ENCODE data around the gene CRYZ. TPM values are rescaled to one million over a fixed set of nuclear protein-coding genes. Genes with fewer than 3 reads are reported as not detected.

CRYZ gene
- total RNA-seq, 1 donor from 2014 or later = 6.7 TPM

- no peak for TF ChIP-seq CTCF (IDR thresholded peaks at IDR 0.05)
- no peaks in the 10 kb centered on the region for H3K27me3 Mint-ChIP-seq (ENCODE audit: low read depth)
- no peak overlapping the region for H3K4me3 Mint-ChIP-seq (ENCODE audit: unreplicated experiment)
- H3K36me3 Mint-ChIP-seq (ENCODE audit: low read depth) = no peaks in the 10 kb centered on the region
- no peak for DNase-seq (ENCODE audit: low spot score)
- H3K9me3 Mint-ChIP-seq (ENCODE audit: low read depth) = no peaks in the 10 kb centered on the region
- H3K27ac Mint-ChIP-seq (ENCODE audit: unreplicated experiment) = no peak overlapping the region
- peaks cover 15% of the 10 kb centered on the region for H3K4me1 Mint-ChIP-seq (ENCODE audit: low read depth)
Observed at GRCh38 chr1:74715236-74715502, 17.7 kb downstream of the CRYZ start.

- no peak overlapping the region for H3K4me3 Mint-ChIP-seq (ENCODE audit: unreplicated experiment)
- no peak for TF ChIP-seq CTCF (IDR thresholded peaks at IDR 0.05)
- H3K4me1 Mint-ChIP-seq (ENCODE audit: low read depth) = peaks cover 15% of the 10 kb centered on the region
- no peaks in the 10 kb centered on the region for H3K27me3 Mint-ChIP-seq (ENCODE audit: low read depth)
- H3K27ac Mint-ChIP-seq (ENCODE audit: unreplicated experiment) = peak overlapping the region; percentile 28
- no peaks in the 10 kb centered on the region for H3K36me3 Mint-ChIP-seq (ENCODE audit: low read depth)
- no peak for DNase-seq (ENCODE audit: low spot score)
- H3K9me3 Mint-ChIP-seq (ENCODE audit: low read depth) = no peaks in the 10 kb centered on the region
Observed at GRCh38 chr1:74714429-74715235, 18.2 kb downstream of the CRYZ start.

- no peaks in the 10 kb centered on the region for H3K27me3 Mint-ChIP-seq (ENCODE audit: low read depth)
- H3K9me3 Mint-ChIP-seq (ENCODE audit: low read depth) = no peaks in the 10 kb centered on the region
- no peak for DNase-seq (ENCODE audit: low spot score)
- TF ChIP-seq CTCF (IDR thresholded peaks at IDR 0.05) = no peak
- no peak overlapping the region for H3K27ac Mint-ChIP-seq (ENCODE audit: unreplicated experiment)
- H3K4me1 Mint-ChIP-seq (ENCODE audit: low read depth) = peaks cover 15% of the 10 kb centered on the region
- H3K36me3 Mint-ChIP-seq (ENCODE audit: low read depth) = no peaks in the 10 kb centered on the region
- no peak overlapping the region for H3K4me3 Mint-ChIP-seq (ENCODE audit: unreplicated experiment)
Observed at GRCh38 chr1:74713849-74714248, 19.0 kb downstream of the CRYZ start.

GRCh38 chr1:74712881-74713280, 20.0 kb downstream of the CRYZ start:
- H3K4me1 Mint-ChIP-seq (ENCODE audit: low read depth) = peaks cover 15% of the 10 kb centered on the region
- H3K27ac Mint-ChIP-seq (ENCODE audit: unreplicated experiment) = no peak overlapping the region
- no peak overlapping the region for H3K4me3 Mint-ChIP-seq (ENCODE audit: unreplicated experiment)
- H3K36me3 Mint-ChIP-seq (ENCODE audit: low read depth) = no peaks in the 10 kb centered on the region
- no peak for DNase-seq (ENCODE audit: low spot score)
- H3K27me3 Mint-ChIP-seq (ENCODE audit: low read depth) = no peaks in the 10 kb centered on the region
- H3K9me3 Mint-ChIP-seq (ENCODE audit: low read depth) = no peaks in the 10 kb centered on the region
- TF ChIP-seq CTCF (IDR thresholded peaks at IDR 0.05) = no peak

GRCh38 chr1:74703386-74704182, 29.3 kb downstream of the CRYZ start:
- no peaks in the 10 kb centered on the region for H3K9me3 Mint-ChIP-seq (ENCODE audit: low read depth)
- no peaks in the 10 kb centered on the region for H3K36me3 Mint-ChIP-seq (ENCODE audit: low read depth)
- H3K27me3 Mint-ChIP-seq (ENCODE audit: low read depth) = no peaks in the 10 kb centered on the region
- DNase-seq (ENCODE audit: low spot score) = no peak
- no peak for TF ChIP-seq CTCF (IDR thresholded peaks at IDR 0.05)
- no peak overlapping the region for H3K27ac Mint-ChIP-seq (ENCODE audit: unreplicated experiment)
- no peaks in the 10 kb centered on the region for H3K4me1 Mint-ChIP-seq (ENCODE audit: low read depth)
- no peak overlapping the region for H3K4me3 Mint-ChIP-seq (ENCODE audit: unreplicated experiment)
